Head of caudate nucleus (tissue), 42 donors: ENCODE results near the gene TMSB10.

ENCODE experiments used
- DNase-seq, 42 donors: peaks; one replicate each; pipeline versions ENCODE4 v3.0.0 to v3.0.0-alpha.2; 2020 to 2021; ENCODE audit warnings: mixed read lengths in 7 of 42
- intact Hi-C: fragments of 100-400 bp; cut with DNase I; formaldehyde crosslinking; loops from one replicate; pipeline ENCODE4 v1.15.0; 2022

Gene TMSB10

DNA sequence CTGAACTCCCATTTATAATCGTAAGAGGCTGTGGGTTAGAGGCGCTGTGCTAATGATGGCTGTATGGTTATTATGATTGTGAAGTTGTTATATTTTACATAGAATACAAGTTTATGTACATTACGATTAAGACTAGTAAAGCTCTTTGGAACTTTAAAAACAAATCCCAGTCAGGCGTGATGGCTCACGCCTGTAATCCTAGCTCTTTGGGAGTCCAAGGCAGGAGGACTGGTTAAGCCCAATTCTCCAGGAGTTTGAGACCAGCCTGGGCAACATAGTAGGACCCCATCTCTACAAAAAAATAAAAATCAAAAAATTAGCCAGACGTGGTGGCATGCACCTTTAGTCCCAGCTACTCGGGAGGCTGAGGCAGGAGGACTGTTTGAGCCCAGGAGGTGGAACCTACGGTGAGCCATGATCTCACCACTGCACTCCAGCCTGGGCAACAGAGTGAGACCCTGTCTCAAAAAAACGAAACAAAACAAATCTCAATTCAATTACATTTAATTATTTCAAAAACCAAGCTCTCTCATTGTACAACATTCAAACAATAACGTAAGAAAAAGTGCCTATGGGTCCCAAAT lies 41.6 kb downstream of the TMSB10 start:
- intact Hi-C loops, result no loop called here
- no peak for DNase-seq

DNA sequence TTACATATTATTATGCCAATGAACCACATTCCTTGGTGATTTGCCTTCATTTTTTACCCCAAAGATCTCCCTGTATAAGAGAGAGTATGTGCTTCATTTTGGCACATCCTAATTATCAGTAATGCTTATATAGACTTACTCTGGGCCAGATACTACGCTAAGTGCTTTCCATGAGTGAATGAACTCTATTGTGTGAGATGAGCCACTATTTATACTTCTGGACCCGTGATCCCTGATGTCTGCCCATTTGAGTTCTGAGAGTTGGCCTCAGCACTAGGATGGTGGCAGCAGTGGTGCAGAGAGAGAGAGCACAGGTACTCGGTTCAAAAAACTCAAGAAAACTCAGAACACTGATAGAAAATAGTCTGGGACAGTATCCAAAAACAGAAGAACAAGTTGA lies 48.1 kb downstream of the TMSB10 start:
- intact Hi-C loops, result no loop called here

GRCh38 chr2:84954329-84954728 lies 48.9 kb downstream of the TMSB10 start:
- no peak for DNase-seq
- intact Hi-C loops, result no loop called here

More for the DNA sequence above, 48.1 kb downstream of the TMSB10 start:
- no peak for DNase-seq
